Caco-2 (cell line): ENCODE data around the gene PTCH1. TPM values are rescaled to one million over a fixed set of nuclear protein-coding genes. Genes with fewer than 3 reads are reported as not detected.

Source experiments
- BruUV-seq: library from RNA; stranded (reverse); fragments of 400-500 nt; replicated peaks from 2 replicates; lab custom pipeline; 2021; lab: Mats Ljungman, UMichigan
- CTCF ChIA-PET: fragments of 300-600 bp; sonication (Branson Sonifier 250); formaldehyde crosslinking; loops from one replicate; lab custom pipeline; 2022; ENCODE audit warnings: antibody characterized with exemption; lab: Charles Lee
- POLR2A ChIA-PET: fragments of 300-600 bp; sonication (Branson Sonifier 250); formaldehyde crosslinking; loops from one replicate; lab custom pipeline; 2022; ENCODE audit warnings: antibody characterized with exemption; lab: Charles Lee
- DNase-seq, 2 experiments: peaks; one replicate each; pipeline versions ENCODE4 v3.0.0 to v3.0.0-alpha.2; 2020 to 2022
- H3K27me3 ChIP-seq: replicated peaks from 2 replicates; pipeline ENCODE4 v1.6.0; 2011; ENCODE audit warnings: low read length; ENCODE audit not compliant: control insufficient read depth, insufficient read depth
- H3K36me3 ChIP-seq: 2 replicates; pipeline ENCODE4 v1.5.1; 2011; ENCODE audit warnings: low read length; ENCODE audit not compliant: control insufficient read depth, insufficient read depth
- H3K4me1 ChIP-seq: fragments of 250-450 bp; sonication (Bioruptor Pico); 2 replicates; pipeline ENCODE4 v1.5.1; 2020; ENCODE audit warnings: mild to moderate bottlenecking
- H3K4me3 ChIP-seq: 2 replicates; pipeline ENCODE4 v1.5.1; 2011; ENCODE audit warnings: low read depth, mild to moderate bottlenecking, control low read depth, low read length
- H3K9me3 ChIP-seq: fragments of 250-450 bp; sonication (Bioruptor Pico); 2 replicates; pipeline ENCODE4 v1.5.1; 2020; ENCODE audit warnings: mild to moderate bottlenecking, moderate library complexity
- H3K27ac Mint-ChIP-seq: one replicate; pipeline ENCODE4 v1.8.0; 2022; ENCODE audit warnings: mixed read lengths; ENCODE audit not compliant: unreplicated experiment
- H3K27me3 Mint-ChIP-seq: one replicate; pipeline ENCODE4 v1.8.0; 2022; ENCODE audit warnings: mixed read lengths; ENCODE audit not compliant: insufficient read depth, unreplicated experiment
- H3K36me3 Mint-ChIP-seq: one replicate; pipeline ENCODE4 v1.8.0; 2022; ENCODE audit warnings: mild to moderate bottlenecking, mixed read lengths; ENCODE audit not compliant: insufficient read depth, unreplicated experiment
- H3K4me1 Mint-ChIP-seq: one replicate; pipeline ENCODE4 v1.8.0; 2022; ENCODE audit warnings: low read depth, mixed read lengths; ENCODE audit not compliant: unreplicated experiment
- H3K4me3 Mint-ChIP-seq: one replicate; pipeline ENCODE4 v1.8.0; 2022; ENCODE audit warnings: mild to moderate bottlenecking, moderate library complexity, mixed read lengths; ENCODE audit not compliant: unreplicated experiment
- H3K9me3 Mint-ChIP-seq: one replicate; pipeline ENCODE4 v1.8.0; 2022; ENCODE audit warnings: mixed read lengths; ENCODE audit not compliant: unreplicated experiment
- intact Hi-C: fragments of 100-400 bp; cut with micrococcal nuclease; formaldehyde crosslinking; loops from one replicate; pipeline ENCODE4 v1.10.0; 2022; ENCODE audit not compliant: unreplicated experiment
- total RNA-seq: library from RNA; stranded (reverse); gene quantifications from 2 replicates; pipeline ENCODE4 v1.2.3, GENCODE V29; 2022
- TF ChIP-seq, protein P1 (sequence below), 2 experiments: fragments of 200-600 bp in 1 of 2; IDR thresholded peaks; 1 replicate in 1 of 2; 2 replicates in 1 of 2; pipeline versions ENCODE4 v1.5.1 to v1.8.0; 2011 to 2022; ENCODE audit warnings: antibody characterized with exemption in 1 of 2, control low read depth in 1 of 2, inconsistent platforms in 1 of 2, low read depth in 1 of 2, low read length in 1 of 2, mild to moderate bottlenecking in 1 of 2, moderate library complexity in 1 of 2; ENCODE audit not compliant: insufficient read depth in 1 of 2, severe bottlenecking in 1 of 2, unreplicated experiment in 1 of 2

The PTCH1 gene
- total RNA-seq, 1 experiment from 2014 or later, result 25.9 TPM

DNA sequence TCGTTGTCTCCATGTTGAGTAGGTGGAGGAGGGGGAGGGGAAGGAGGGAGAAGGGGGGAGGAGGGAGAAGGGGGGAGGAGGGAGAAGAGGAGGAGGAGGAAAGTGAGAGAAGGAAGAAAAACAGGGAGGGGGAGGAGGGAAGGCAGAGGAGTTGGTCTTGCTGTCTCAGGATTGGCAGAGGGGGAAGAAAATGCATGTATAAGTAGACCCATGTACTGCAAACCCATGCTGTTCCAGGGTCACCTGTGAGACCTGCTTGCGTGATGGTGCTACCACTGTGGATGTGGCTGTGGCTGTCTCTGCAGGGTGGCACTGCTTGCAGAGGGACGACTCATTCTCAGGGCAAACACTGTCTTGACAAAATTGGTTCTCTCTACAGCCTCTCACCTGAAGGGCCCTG, 76.3 kb downstream of the PTCH1 start:
- Mint-ChIP-seq H3K27ac (no peak overlapping the region), H3K9me3 (no peaks in the 10 kb centered on the region), H3K27me3 (no peaks in the 10 kb centered on the region), H3K4me3 (no peak overlapping the region), H3K4me1 (no peaks in the 10 kb centered on the region), H3K36me3 (peaks cover 14% of the 10 kb centered on the region)
- CTCF ChIA-PET, result no interaction called here
- Histone ChIP-seq H3K27me3 (no peaks in the 10 kb centered on the region), H3K36me3 (no peaks in the 10 kb centered on the region), H3K4me1 (no peaks in the 10 kb centered on the region), H3K4me3 (no peak overlapping the region), H3K9me3 (no peaks in the 10 kb centered on the region)
- BruUV-seq, result no TSS peak
- TF ChIP-seq, protein P1, sequence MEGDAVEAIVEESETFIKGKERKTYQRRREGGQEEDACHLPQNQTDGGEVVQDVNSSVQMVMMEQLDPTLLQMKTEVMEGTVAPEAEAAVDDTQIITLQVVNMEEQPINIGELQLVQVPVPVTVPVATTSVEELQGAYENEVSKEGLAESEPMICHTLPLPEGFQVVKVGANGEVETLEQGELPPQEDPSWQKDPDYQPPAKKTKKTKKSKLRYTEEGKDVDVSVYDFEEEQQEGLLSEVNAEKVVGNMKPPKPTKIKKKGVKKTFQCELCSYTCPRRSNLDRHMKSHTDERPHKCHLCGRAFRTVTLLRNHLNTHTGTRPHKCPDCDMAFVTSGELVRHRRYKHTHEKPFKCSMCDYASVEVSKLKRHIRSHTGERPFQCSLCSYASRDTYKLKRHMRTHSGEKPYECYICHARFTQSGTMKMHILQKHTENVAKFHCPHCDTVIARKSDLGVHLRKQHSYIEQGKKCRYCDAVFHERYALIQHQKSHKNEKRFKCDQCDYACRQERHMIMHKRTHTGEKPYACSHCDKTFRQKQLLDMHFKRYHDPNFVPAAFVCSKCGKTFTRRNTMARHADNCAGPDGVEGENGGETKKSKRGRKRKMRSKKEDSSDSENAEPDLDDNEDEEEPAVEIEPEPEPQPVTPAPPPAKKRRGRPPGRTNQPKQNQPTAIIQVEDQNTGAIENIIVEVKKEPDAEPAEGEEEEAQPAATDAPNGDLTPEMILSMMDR (IDR thresholded peaks at IDR 0.05; ENCODE audit: insufficient read depth in 1 of 2, low read depth in 1 of 2, low read length in 1 of 2, severe bottlenecking in 1 of 2, unreplicated experiment in 1 of 2), result no peak
- intact Hi-C loops, result no loop called here
- DNase-seq, result no peak
- POLR2A ChIA-PET, result no interaction called here

GRCh38 chr9:95438561-95439357, 78.0 kb downstream of the PTCH1 start:
- POLR2A ChIA-PET, result no interaction called here
- H3K27me3 ChIP-seq, result no peaks in the 10 kb centered on the region
- no peak overlapping the region for H3K27ac Mint-ChIP-seq
- peaks cover 6% of the 10 kb centered on the region for H3K36me3 Mint-ChIP-seq
- H3K9me3 ChIP-seq, result no peaks in the 10 kb centered on the region
- no peaks in the 10 kb centered on the region for H3K36me3 ChIP-seq
- H3K27me3 Mint-ChIP-seq, result no peaks in the 10 kb centered on the region
- no peak overlapping the region for H3K4me3 ChIP-seq
- no peaks in the 10 kb centered on the region for H3K4me1 ChIP-seq
- intact Hi-C loops, result no loop called here
- no peaks in the 10 kb centered on the region for H3K9me3 Mint-ChIP-seq
- CTCF ChIA-PET, result no interaction called here
- TF ChIP-seq, protein P1 (IDR thresholded peaks at IDR 0.05; ENCODE audit: insufficient read depth in 1 of 2, low read depth in 1 of 2, low read length in 1 of 2, severe bottlenecking in 1 of 2, unreplicated experiment in 1 of 2), result no peak
- H3K4me1 Mint-ChIP-seq, result no peaks in the 10 kb centered on the region
- DNase-seq, result no peak
- BruUV-seq, result no TSS peak
- H3K4me3 Mint-ChIP-seq, result no peak overlapping the region

GRCh38 chr9:95437559-95437958, 79.2 kb downstream of the PTCH1 start:
- CTCF ChIA-PET, result no interaction called here
- peaks cover 6% of the 10 kb centered on the region for H3K36me3 Mint-ChIP-seq
- H3K27me3 ChIP-seq, result no peaks in the 10 kb centered on the region

More at GRCh38 chr9:95437559-95437958, 79.2 kb downstream of the PTCH1 start:
- no peak for DNase-seq
- intact Hi-C loops, result no loop called here
- TF ChIP-seq, protein P1 (IDR thresholded peaks at IDR 0.05; ENCODE audit: insufficient read depth in 1 of 2, low read depth in 1 of 2, low read length in 1 of 2, severe bottlenecking in 1 of 2, unreplicated experiment in 1 of 2), result no peak
- POLR2A ChIA-PET, result no interaction called here
- Histone ChIP-seq H3K9me3 (no peaks in the 10 kb centered on the region), H3K36me3 (no peaks in the 10 kb centered on the region), H3K4me3 (no peak overlapping the region), H3K4me1 (no peaks in the 10 kb centered on the region)
- Mint-ChIP-seq H3K4me3 (no peak overlapping the region), H3K9me3 (no peaks in the 10 kb centered on the region), H3K27ac (no peak overlapping the region), H3K27me3 (no peaks in the 10 kb centered on the region), H3K4me1 (no peaks in the 10 kb centered on the region)
- BruUV-seq, result no TSS peak
